NB4 (cell line): ENCODE measurements around the gene NSUN7.

ENCODE experiments used
- POLR2A ChIP-seq: IDR thresholded peaks from 2 replicates; pipeline ENCODE4 v1.6.1; 2011; ENCODE audit warnings: mild to moderate bottlenecking; ENCODE audit not compliant: insufficient read length; ENCODE audit errors: extremely low read depth
- TF ChIP-seq, protein P1 (sequence below): IDR thresholded peaks from one replicate; pipeline ENCODE4 v1.5.1; 2012; ENCODE audit warnings: low read depth, low read length

DNA sequence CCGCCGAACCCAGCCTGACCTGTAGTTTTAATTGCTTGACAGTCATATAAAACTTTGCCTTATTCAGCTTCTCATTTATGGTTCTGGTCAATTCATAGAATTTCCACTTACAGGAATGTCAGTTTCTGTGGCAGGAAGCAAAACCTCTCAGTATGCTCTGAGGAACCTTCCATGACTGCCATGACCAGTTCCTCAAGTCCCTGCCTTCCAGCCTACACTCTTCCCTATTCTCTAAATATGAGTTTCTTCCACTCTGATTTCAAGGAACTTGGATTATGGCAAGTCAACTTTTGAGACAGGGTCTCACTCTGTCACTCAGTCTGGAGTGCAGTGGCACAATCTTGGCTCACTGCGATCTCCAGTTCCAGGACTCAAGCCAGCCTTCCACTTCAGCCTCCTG, 26.0 kb upstream of the NSUN7 start:
- no peak for TF ChIP-seq POLR2A
- TF ChIP-seq, protein P1, sequence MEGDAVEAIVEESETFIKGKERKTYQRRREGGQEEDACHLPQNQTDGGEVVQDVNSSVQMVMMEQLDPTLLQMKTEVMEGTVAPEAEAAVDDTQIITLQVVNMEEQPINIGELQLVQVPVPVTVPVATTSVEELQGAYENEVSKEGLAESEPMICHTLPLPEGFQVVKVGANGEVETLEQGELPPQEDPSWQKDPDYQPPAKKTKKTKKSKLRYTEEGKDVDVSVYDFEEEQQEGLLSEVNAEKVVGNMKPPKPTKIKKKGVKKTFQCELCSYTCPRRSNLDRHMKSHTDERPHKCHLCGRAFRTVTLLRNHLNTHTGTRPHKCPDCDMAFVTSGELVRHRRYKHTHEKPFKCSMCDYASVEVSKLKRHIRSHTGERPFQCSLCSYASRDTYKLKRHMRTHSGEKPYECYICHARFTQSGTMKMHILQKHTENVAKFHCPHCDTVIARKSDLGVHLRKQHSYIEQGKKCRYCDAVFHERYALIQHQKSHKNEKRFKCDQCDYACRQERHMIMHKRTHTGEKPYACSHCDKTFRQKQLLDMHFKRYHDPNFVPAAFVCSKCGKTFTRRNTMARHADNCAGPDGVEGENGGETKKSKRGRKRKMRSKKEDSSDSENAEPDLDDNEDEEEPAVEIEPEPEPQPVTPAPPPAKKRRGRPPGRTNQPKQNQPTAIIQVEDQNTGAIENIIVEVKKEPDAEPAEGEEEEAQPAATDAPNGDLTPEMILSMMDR = no peak
